Measurements from ENCODE around the gene CAMSAP2.
"Not testable (repeated sequence)": the region's sequence is repeated elsewhere in the genome, so short reads cannot be mapped to it uniquely, and the experiment has no call there.

The CAMSAP2 gene

DNA sequence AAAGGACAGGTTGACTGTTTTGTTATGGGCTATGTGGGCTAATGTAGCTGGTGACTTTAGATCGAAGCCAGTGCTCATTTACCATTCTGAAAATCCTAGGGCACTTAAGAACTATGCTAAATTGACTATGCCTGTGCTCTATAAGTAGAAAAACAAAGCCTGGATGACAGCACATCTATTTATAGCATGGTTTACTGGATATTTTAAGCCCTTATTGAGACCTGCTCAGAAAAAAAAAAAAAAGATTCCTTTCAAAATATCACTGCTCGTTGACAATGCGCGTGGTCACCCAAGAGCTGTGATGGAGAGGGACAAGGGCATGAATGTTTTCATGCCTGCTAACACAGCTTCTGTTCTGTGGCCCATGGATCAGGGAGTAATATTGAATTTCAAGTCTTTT is 48.1 kb downstream of the CAMSAP2 start:
- DNase-seq: no peak

DNA sequence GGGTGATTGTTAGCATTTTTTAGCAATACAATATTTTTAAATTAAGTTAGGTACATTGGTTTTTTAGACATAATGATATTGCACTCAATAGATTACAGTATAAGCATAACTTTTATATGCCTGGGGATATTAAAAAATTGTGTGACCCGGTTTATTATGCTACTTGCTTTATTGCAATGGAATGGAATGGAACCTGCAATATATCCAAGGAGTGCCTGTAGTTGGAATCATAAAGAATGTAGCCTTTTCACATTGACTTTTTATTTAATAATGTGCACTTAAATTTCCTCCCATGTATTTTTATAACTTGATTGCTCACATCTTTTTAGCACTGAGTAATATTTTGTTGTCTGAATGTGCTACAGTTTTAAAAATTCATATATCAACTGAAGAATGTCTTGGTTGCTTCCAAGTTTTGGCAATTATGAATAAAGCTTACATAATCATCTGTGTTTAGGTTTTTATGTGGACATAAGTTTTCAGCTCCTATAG is 49.2 kb downstream of the CAMSAP2 start:
- no peak for DNase-seq

DNA sequence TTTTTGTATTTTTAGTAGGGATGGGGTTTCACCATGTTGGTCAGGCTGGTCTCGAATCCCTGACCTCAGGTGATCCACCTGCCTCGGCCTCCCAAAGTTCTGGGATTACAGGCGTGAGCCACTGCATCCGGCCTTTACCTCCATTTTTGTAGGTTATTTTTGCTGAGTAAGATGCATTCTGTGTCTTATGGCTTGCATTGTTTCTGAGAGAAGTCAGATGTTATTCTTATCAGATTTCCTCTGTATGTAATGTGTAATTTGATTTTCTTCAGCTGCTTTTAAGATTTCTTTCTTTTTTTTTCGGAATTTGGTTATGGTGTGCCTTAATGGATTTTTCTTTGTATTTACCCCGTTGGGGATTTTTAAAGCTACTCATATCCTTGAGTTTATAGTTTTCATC is 52.3 kb downstream of the CAMSAP2 start:
- DNase-seq: not testable (repeated sequence)

DNA sequence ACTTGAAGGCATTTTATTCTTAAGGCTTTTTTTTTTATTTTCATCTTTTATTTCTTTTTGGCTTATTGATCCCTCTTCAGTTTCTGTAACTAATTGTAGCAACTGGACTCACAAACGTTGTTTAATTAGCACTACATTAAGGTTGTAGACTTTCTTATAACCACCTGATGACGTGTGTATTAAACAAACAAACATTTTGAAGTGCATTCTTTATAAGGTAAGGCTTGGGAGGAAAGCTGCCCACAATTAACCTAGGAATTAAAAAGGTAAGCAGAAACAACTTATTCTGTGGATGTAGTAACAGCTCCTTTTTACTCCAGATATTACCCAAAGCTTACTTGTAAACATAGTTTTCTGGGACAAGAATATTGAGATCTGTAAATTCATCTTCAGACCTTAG is 55.0 kb downstream of the CAMSAP2 start:
- DNase-seq: no peak

DNA sequence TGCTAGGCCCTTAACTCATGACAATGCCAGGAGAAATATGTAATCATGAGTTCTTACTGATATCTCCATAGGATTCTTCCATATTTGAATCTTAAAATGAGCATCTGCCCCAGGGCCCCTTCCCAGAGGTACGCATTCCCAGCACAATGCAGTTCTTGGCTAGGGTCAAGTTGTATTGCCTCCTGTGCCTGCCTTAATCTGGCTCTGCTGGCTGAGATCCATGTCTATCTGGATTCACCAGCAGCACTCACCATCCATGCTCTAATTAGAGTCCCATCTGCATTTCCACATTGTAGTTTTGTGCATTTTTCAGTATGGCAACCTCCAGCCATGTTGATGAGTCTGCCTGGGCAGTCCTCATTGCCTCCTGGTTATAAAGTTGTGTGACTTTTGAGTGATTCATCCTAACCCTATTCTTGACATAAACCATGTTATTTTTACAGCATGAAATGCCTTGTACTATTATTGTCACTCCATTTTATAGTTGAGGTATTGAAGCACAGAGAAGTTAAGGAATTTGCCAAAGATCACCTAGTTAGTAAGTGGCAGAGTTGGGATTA is 55.9 kb downstream of the CAMSAP2 start:
- no peak for DNase-seq

DNA sequence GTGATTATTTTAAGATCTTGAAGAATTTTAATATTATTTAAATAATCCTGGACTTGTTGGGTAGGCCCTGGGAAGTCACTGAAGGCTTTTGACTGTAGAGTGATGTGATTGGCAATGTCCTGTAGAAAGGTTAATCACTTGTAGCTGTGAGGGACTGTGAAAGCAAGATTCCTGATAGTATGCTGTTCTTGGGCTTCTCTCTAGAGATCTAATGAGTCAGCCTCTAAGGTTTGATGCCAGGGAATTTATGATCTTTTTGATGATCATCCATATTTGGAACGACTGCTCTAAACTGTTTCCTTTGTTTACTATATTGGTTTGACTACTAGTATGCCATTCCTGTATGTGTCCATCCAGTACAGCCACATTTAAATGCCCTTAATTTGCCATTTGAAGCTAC is 56.5 kb downstream of the CAMSAP2 start:
- no peak for DNase-seq

DNA sequence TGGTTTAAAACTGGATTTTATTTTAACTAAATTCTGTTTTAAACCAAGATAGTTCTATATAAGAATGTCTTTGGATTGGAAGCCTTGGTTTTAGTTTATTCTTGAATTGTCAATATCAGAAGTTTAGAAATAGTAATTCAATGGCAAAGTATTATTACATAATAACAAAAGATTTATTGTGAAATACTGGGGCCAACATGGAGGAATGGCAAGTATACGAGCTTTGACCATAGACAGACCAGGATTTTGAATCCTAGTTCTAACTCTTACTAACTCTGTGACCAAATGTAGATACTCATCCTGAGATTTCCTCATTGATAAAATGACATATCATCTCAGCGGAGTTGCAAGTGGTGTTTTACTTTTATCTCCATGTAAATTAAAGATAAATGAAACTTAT is 63.3 kb downstream of the CAMSAP2 start:
- DNase-seq: no peak

DNA sequence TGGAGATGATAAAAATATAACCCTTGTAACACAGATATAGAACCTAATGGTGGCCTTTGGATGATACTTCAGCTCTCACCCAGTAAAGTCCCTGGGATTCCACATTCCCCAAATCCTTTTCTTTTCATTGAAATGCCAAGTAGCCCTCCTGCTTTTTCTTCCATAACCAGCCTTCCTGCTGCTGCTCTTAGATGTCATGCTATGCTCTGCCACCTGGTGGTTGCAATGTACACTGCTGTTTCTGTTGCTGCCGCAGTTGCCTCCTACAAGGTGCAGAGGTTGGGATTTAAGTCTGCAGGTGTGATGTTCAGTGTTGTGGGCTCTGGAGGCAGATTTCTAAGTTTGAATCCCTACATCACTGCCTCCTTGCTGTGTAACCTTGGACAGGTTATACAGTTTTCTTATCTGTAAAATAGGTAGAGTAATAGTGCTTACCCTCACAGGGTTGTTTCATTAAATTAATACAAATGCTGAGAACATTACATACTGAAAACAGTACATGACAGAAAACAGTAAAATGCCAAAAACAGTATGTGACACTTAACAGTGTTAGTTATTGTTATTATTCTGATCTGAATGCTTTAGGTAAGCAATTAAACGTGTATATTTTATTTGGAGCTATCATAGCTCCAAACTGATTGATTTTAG is 64.3 kb downstream of the CAMSAP2 start:
- peak; percentile 70 for DNase-seq

DNA sequence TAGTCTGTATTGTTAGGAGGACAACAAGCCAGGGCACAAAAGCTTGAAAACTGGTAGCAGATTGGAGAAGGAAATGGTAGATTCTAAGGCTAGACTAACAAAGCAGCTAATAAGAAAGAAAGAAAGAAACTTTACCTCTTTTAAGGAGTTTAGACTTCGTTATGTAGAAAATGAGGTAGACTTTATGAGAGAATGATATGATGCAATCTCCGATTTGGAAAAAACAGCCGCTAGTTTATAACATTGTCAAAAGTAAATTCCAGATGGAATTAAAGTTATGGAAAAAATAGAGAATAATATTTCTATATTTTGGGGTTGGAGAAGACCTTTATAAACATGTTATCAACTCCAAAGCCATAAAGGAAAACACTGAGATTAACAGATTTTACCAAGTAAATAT is 67.0 kb downstream of the CAMSAP2 start:
- DNase-seq: no peak

DNA sequence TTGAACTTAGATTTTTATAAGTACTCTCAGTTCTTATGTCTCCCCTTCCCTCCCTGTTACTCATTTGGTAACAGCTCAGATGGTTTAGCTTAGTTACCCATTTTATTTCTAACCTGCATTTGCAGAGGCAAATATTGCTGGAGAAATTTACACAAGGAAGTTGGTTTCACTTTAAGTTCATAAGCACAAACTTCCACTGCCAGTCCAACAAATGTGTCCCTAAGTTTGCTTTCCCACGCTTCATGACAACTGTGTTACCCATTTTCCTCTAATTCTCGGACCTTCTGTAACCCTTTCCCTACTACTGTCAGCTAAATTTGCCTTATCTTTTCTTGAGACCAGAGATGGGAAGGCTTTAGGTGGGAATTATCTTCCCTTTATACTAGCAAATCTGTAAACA is 70.2 kb downstream of the CAMSAP2 start:
- DNase-seq: no peak

DNA sequence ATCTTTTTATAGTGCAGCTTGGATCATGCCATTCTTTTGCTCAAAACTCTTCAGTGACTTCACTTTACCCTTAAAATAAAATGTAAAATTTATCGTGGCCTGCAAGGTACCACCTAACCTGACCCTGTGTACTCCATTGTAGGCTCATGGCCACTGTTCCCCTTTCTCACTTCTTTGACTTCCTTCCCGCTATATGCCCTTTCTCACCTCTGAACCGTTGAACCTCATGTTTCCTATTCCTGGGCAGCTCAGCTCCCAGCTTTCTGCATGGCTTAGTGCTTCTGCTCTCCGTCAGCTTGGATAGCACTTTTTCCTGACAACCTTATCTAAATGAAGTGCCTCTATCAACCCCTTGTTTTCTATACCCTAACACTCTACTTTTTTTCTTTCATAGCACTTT is 73.0 kb downstream of the CAMSAP2 start:
- no peak for DNase-seq

DNA sequence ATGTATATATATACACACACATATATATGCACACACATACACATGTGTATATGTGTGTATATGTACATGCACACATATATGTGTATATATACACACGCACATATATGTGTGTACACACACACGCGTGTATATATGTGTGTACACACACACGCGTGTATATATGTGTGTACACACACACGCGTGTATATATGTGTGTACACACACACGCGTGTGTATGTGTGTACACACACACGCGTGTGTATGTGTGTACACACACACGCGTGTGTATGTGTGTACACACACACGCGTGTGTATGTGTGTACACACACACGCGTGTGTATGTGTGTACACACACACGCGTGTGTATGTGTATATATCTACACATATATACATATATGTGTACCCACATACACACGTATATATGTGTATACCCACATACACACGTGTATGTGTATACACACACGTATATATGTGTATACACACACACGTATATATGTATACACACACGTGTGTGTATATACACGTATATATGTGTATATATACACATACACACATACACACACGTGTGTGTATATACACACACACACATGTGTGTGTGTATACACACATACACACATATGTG is 78.0 kb downstream of the CAMSAP2 start:
- DNase-seq: not testable (repeated sequence)

DNA sequence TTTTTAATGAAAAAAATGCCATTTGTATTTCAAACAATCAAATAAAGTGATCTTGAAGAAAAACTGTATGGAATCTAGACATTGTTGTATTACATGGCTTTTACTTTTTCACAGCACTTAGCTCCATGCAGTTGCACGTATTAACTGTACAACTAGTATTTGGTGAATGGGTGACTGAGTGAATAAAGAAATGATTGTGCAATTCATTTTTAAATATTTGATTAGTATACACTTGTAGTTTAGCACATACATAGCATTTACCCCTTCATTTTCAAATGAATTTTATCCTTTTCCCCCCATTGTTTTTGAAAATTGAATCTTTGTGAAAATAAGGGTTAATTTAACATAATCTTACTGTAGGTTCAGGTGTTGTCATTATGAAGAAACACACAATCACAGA is 79.6 kb downstream of the CAMSAP2 start:
- DNase-seq: no peak

DNA sequence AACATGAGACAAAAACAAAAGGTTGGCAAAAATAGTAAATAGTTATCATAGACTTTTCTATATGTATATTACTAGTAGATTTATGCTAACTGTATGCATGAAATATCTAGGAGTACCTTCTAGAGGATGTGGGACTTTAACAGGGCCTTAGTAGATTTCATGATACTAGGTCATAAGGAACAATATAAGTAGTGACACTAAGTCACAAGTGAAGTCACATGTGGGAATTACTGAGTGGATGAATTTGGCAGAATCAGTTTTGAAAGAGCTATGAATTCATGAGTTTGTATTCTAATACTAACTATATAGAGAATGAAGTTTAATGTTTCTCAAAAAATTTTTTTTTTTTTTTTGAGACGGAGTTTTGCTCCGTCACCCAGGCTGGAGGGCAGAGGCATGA is 81.0 kb downstream of the CAMSAP2 start:
- no peak for DNase-seq

DNA sequence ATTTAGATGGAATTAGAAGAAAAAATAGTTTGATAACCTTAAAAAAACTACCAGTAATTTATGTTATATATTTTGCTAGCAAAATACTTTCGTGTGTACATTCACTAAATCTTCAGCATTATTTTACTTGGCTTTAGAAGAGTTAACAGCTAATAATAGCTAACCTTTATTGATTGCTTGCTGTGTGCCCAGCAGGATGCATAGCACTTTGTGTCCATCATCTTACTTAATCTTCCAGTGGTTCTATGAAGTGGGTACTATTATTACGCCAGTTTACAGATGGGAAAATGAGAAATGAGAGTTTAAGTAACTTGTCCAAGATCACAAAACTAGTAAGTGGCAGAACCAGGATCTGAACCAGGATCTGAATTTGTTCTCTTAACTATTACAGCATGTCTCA is 92.4 kb downstream of the CAMSAP2 start:
- DNase-seq: no peak

DNA sequence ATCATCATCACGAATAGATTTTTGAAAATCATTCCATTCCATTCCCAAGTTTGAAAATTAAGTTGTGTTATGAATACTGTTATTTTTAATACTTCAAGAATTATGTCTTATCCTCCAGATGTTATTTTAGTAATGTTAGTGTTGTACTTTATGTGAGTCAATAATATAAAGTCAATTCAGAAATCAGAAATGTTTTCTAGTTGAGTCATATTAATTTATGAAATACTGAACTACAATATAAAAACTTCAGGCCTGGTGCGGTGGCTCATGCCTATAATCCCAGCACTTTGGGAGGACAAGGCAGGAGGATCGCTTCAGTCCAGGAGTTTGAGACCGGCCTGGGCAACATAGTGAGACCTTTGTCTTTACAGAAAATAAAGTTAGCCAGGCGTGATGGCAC is 95.7 kb downstream of the CAMSAP2 start:
- no peak for DNase-seq

DNA sequence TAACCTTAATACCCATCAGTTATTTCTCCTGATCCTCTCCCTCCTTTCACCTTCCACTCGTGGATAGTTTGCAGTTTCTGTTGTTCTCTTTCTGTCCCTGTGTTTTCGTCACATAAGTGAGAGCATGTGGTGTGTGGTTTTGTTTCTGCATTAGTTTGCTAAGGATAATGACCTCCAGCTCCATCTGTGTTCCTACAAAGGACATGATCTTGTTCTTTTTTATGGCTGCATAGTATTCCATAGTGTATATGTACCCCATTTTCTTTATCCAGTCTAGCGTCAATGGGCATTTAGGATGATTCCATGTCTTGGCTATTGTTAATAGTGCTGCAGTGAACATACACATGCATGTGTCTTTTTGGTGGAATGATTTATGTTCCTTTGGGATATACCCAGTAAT is 97.5 kb downstream of the CAMSAP2 start:
- no peak for DNase-seq

DNA sequence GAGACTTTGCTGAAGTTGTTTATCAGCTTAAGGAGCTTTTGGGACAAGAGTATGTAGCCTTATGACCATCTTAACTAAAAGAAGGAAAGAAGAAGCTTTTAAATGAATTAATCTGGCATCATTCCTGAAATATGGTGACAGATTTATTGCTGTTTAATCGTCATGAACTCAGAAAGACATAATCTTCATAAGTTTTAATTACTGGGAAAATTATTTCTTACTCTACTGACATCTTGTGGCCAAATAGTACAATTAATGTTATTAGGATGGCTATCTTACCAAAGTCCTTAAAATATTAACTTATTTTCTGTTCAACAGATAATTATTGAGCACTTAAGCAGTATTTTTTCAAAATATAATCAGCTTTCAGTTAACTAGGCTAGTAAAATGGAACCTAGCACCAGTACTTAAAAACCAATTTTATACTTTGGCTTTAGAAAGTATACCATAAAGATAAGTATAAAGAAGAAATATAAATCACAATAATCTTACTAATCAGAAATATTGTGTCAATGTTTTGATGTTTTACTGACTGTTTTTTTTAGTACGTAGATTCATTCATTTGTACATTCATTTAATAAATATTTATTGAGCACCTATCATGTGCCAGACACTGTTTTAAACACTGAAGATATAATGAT is 99.4 kb downstream of the CAMSAP2 start:
- DNase-seq: no peak

DNA sequence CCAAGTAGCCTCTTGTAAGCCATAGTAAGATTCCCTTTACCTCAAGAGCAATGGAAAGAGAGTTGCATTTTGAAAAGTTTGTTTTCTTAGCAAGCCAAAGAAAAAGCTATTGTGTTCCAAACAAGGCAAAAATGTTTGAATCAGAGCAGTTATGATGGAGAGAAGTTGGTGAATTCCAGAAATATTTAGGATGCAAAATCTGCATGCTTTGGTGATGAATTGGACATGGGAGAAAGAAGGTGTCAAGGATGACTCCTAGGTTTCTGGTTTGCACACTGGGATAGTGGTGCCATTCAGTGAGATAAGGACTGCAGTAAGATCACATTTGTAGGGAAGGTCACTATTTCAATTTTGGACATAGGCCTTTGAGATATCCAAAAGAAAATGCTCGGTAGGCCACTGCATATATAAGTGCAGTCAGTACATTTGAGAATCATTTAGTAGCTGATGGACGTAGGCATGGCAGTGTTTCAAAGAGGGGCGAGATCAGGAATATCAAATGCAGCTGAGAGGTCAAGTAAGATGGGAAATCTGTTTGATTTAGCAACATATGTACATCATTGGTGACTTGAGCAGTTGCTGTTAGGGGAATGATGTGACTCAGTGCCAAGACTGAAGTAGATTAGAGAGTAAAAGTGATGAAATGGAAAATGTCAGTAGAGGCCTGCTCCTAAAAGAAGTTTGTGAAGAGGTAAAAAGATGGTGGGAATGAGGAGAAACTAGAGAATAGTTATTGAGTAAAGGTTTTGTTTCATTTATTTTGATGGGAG is 100.2 kb downstream of the CAMSAP2 start:
- no peak for DNase-seq

DNA sequence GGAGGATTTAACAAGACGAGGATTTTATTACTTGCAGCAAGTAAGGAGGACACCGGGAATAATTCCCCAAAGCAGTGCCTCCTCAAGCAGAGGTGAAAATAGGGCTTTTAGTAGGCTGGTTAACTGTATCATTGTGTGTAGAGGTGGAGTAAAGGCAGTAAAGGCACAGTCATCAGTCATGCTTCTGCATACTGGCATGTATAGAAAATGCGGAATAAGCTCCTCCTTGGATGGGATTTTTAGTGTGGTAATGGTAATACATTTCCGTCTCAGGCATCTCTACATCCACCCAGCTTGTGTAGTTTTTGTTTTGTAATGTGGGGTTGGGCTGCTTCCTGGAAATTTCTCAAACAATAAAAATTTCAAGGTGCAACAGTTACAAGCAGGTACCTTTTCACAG is 106.7 kb downstream of the CAMSAP2 start:
- no peak for DNase-seq

DNA sequence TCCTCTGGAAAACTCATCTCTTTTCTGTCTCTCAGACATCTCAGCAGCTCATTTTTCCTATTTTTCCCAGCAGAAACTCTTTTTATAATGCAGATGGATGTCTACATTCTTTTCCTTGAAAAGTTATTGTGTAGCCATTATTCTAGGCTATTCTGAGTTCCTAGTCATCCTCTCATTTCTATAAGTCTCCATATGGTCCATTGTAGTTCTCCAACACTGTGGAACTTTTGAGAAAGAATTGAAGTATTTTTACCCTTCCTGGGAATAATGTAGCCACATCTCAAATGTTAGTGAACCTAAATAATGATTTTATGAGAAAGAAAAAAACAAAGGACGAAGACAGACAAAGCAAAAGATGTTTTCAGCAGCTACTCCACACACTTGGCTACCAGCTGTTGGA is 107.7 kb downstream of the CAMSAP2 start:
- DNase-seq: no peak

DNA sequence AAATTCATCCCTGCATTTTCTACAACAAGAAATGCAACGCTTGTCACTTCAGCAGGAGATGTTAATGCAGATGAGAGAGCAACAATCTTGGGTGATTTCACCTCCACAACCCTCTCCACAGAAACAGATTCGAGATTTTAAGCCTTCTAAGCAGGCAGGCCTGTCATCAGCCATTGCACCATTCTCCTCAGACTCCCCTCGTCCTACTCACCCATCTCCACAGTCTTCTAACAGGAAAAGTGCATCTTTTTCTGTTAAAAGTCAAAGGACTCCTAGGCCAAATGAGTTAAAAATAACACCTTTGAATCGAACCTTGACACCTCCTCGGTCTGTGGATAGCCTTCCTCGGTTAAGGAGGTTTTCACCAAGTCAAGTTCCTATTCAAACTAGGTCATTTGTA is 110.7 kb downstream of the CAMSAP2 start:
- DNase-seq: no peak

DNA sequence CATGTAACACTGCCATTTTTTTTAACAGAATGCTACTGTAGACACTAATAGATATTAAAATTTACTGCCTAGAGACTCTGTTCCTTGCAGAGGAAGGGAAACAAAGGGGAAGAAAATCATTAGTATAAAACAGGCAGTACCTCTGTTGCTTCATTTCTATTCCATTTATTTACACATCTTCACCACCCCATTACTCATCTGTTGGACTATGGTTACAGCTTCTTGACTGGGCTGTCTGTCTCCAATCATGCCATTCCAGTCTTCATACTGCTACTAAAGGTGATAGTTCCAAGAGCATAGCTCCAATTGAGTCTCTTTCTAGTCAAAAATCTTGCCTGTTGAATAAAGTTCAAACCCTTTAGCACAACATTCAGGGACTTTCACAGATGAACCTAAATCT is 111.9 kb downstream of the CAMSAP2 start:
- DNase-seq: no peak

Measured in stimulated activated CD4-positive, alpha-beta T cell treated with anti-CD3 and anti-CD28 coated beads, Interleukin-4, amount 100 ng/mL, for 1 hour (primary cell).